Measurements from ENCODE around the gene TRRAP.
"Not testable (repeated sequence)": the region's sequence is repeated elsewhere in the genome, so short reads cannot be mapped to it uniquely, and the experiment has no call there.

Gene TRRAP

GRCh38 chr7:98866765-98867164, 11.6 kb upstream of the TRRAP start:
- no peak for DNase-seq

- no peak for DNase-seq
Observed at GRCh38 chr7:98868450-98868849, 9.9 kb upstream of the TRRAP start.

GRCh38 chr7:98869027-98869596, 9.2 kb upstream of the TRRAP start:
- no peak for DNase-seq

- DNase-seq: peak; percentile 58
Observed at GRCh38 chr7:98869597-98870120, 8.7 kb upstream of the TRRAP start, which contains the start of gene TMEM130. Gene TMEM130 (minus strand): TSS chr7:98870014. CDS start chr7:98869861, 153 bp downstream.

GRCh38 chr7:98870121-98870651, 8.1 kb upstream of the TRRAP start:
- DNase-seq: peak; percentile 79

- peak; percentile 53 for DNase-seq
Observed at GRCh38 chr7:98870807-98871491, 7.4 kb upstream of the TRRAP start.

GRCh38 chr7:98872328-98872924, 5.9 kb upstream of the TRRAP start:
- no peak for DNase-seq

GRCh38 chr7:98873610-98874009, 4.7 kb upstream of the TRRAP start:
- not testable (repeated sequence) for DNase-seq

- no peak for DNase-seq
Observed at GRCh38 chr7:98874942-98875341, 3.4 kb upstream of the TRRAP start.

- peak; percentile 64 for DNase-seq
Observed at GRCh38 chr7:98875501-98875900, 2.8 kb upstream of the TRRAP start.

- no peak for DNase-seq
Observed at GRCh38 chr7:98877146-98877545, 1.2 kb upstream of the TRRAP start.

- DNase-seq: no peak
Observed at GRCh38 chr7:98877692-98878364, 504 bp upstream of the TRRAP start.

- peak; percentile 74 for DNase-seq
Observed at GRCh38 chr7:98879198-98879978, 1.1 kb downstream of the TRRAP start.

- no peak for DNase-seq
Observed at GRCh38 chr7:98879979-98880315, 1.6 kb downstream of the TRRAP start.

GRCh38 chr7:98880485-98880884, 2.2 kb downstream of the TRRAP start:
- no peak for DNase-seq

GRCh38 chr7:98881561-98882315, 3.4 kb downstream of the TRRAP start:
- no peak for DNase-seq

- DNase-seq: no peak
Observed at GRCh38 chr7:98884416-98884815, 6.1 kb downstream of the TRRAP start.

GRCh38 chr7:98887038-98887437, 8.7 kb downstream of the TRRAP start:
- peak; percentile 14 for DNase-seq

GRCh38 chr7:98892609-98893008, 14.3 kb downstream of the TRRAP start:
- DNase-seq: no peak

- no peak for DNase-seq
Observed at GRCh38 chr7:98899816-98900215, 21.5 kb downstream of the TRRAP start.

GRCh38 chr7:98900815-98901214, 22.5 kb downstream of the TRRAP start:
- DNase-seq: no peak

GRCh38 chr7:98902523-98902922, 24.2 kb downstream of the TRRAP start:
- no peak for DNase-seq
